Measurements from ENCODE around the gene EFHC2. TPM values are rescaled to one million over a fixed set of nuclear protein-coding genes. Genes with fewer than 3 reads are reported as not detected.

The EFHC2 gene
- total RNA-seq, 1 donor from 2014 or later = 18.0 TPM

DNA sequence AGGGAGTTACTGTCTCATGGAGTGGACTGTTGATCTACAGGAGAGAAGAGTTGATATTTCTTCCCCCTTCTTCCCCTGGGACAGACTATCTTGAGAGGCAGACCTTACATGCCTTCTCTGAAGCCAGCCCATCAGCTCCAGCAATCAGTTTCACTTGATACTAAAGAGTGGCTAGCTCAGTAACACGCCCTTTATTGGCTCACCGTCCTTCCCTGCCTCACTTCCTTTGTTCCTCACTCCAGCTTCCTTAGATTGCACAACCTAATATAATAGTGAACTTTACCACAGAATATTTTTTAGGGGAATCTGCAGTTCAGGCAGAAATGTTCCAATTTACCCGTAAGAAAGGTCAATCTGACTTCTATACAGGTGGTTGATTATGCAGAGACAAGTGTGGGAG is 242.2 kb downstream of the EFHC2 start:
- ATAC-seq (ENCODE audit: poor library complexity) (no peak), DNase-seq (no peak)
- intact Hi-C loops (cut with DNase I) = no loop called here

DNA sequence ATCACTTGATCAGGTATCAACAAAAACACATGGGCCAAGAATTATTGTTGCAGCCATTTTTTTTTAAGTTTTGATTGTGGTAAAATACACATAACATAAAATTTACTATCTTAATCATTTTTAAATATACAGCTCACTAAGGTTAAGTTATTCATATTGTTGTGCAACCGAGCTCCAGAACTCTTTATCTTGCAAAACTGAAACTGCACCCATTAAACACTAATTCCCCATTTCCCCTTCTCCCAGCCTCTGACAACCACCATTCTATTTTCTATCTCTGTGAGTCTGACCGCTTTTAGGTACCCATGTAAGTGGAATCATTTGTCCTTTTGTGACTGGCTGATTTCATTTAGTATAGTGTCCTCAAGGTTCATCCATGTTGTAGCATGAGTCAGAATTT is 244.1 kb downstream of the EFHC2 start:
- ATAC-seq (ENCODE audit: poor library complexity) = no peak
- no peak for DNase-seq
- intact Hi-C loops (cut with DNase I) = no loop called here

Other genes with a start within 250 kb of the EFHC2 start
- gene FUNDC1, start 199.2 kb upstream of the EFHC2 start, total RNA-seq = 23.3 TPM